SK-N-SH treated with all-trans-retinoic acid at 6 μM for 48 hours (cell line): ENCODE measurements around the gene KCNT2.

Experiments used
- ATAC-seq: fragments of 200-7000 bp; cut with Tn5 transposase; 3 replicates; pipeline ENCODE4 v1.9.1; 2020; ENCODE audit warnings: mild to moderate bottlenecking, moderate library complexity
- ARNTL ChIP-seq: fragments of 450-650 bp; formaldehyde crosslinking; IDR thresholded peaks from 2 replicates; pipeline ENCODE4 v1.5.0; 2020; ENCODE audit warnings: low read depth, mild to moderate bottlenecking, moderate library complexity, borderline replicate concordance
- BACH2 ChIP-seq: fragments of 250-450 bp; sonication (Bioruptor Pico); IDR thresholded peaks from 2 replicates; pipeline ENCODE4 v1.9.0; 2021; ENCODE audit warnings: mild to moderate bottlenecking, borderline replicate concordance
- CSDC2 ChIP-seq: fragments of 250-450 bp; sonication (Bioruptor Pico); IDR thresholded peaks from 2 replicates; pipeline ENCODE4 v1.5.0; 2020; ENCODE audit warnings: mild to moderate bottlenecking, moderate library complexity
- ESRRG ChIP-seq: fragments of 250-450 bp; sonication (Bioruptor Pico); IDR thresholded peaks from 2 replicates; pipeline ENCODE4 v1.6.1; 2021; ENCODE audit warnings: mild to moderate bottlenecking
- GLIS3 ChIP-seq: fragments of 250-450 bp; sonication (Bioruptor Pico); IDR thresholded peaks from 2 replicates; pipeline ENCODE4 v1.5.0; 2020; ENCODE audit warnings: mild to moderate bottlenecking, moderate library complexity
- ISL1 ChIP-seq: fragments of 250-450 bp; sonication (Bioruptor Pico); IDR thresholded peaks from 2 replicates; pipeline ENCODE4 v2.1.2; 2022; ENCODE audit warnings: mild to moderate bottlenecking, moderate library complexity
- PATZ1 ChIP-seq: fragments of 250-450 bp; sonication (Bioruptor Pico); IDR thresholded peaks from 2 replicates; pipeline ENCODE4 v1.8.0; 2020; ENCODE audit warnings: mild to moderate bottlenecking, moderate library complexity, borderline replicate concordance
- POU6F1 ChIP-seq: fragments of 250-450 bp; sonication (Bioruptor Pico); IDR thresholded peaks from 2 replicates; pipeline ENCODE4 v1.8.0; 2021; ENCODE audit warnings: low read depth, mild to moderate bottlenecking, moderate library complexity, borderline replicate concordance
- PPARA ChIP-seq: fragments of 250-450 bp; sonication (Bioruptor Pico); IDR thresholded peaks from 2 replicates; pipeline ENCODE4 v1.5.0; 2020; ENCODE audit warnings: mild to moderate bottlenecking, borderline replicate concordance
- RARB ChIP-seq: fragments of 250-450 bp; sonication (Bioruptor Pico); IDR thresholded peaks from 2 replicates; pipeline ENCODE4 v1.8.0; 2021; ENCODE audit warnings: mild to moderate bottlenecking, moderate library complexity
- SNAI2 ChIP-seq: fragments of 250-450 bp; sonication (Bioruptor Pico); IDR thresholded peaks from 2 replicates; pipeline ENCODE4 v1.5.0; 2020; ENCODE audit warnings: mild to moderate bottlenecking, moderate library complexity
- TCF4 ChIP-seq: fragments of 250-450 bp; sonication (Bioruptor Pico); IDR thresholded peaks from 2 replicates; pipeline ENCODE4 v1.8.0; 2021; ENCODE audit warnings: mild to moderate bottlenecking, moderate library complexity, borderline replicate concordance
- TOX ChIP-seq: fragments of 250-450 bp; sonication (Bioruptor Pico); IDR thresholded peaks from 2 replicates; pipeline ENCODE4 v1.8.0; 2021; ENCODE audit warnings: mild to moderate bottlenecking, moderate library complexity, borderline replicate concordance
- TSHZ2 ChIP-seq: fragments of 250-450 bp; sonication (Bioruptor Pico); IDR thresholded peaks from 2 replicates; pipeline ENCODE4 v1.5.0; 2020; ENCODE audit warnings: mild to moderate bottlenecking, moderate library complexity
- ZFP3 ChIP-seq: fragments of 250-450 bp; sonication (Bioruptor Pico); IDR thresholded peaks from 2 replicates; pipeline ENCODE4 v1.5.0; 2020; ENCODE audit warnings: mild to moderate bottlenecking, moderate library complexity
- ZFP30 ChIP-seq: fragments of 450-650 bp; formaldehyde crosslinking; IDR thresholded peaks from 2 replicates; pipeline ENCODE4 v1.5.0; 2022; ENCODE audit warnings: mild to moderate bottlenecking, moderate library complexity
- ZNF565 ChIP-seq: fragments of 450-650 bp; formaldehyde crosslinking; conservative IDR thresholded peaks from 2 replicates; pipeline ENCODE4 v1.5.0; 2020; ENCODE audit warnings: low read depth, mild to moderate bottlenecking, moderate library complexity
- ZNF70 ChIP-seq: fragments of 450-650 bp; formaldehyde crosslinking; IDR thresholded peaks from 2 replicates; pipeline ENCODE4 v1.5.0; 2020; ENCODE audit warnings: mild to moderate bottlenecking, moderate library complexity
- ZNF8 ChIP-seq: fragments of 450-650 bp; formaldehyde crosslinking; IDR thresholded peaks from 2 replicates; pipeline ENCODE4 v1.5.0; 2020; ENCODE audit warnings: mild to moderate bottlenecking, moderate library complexity

The KCNT2 gene

GRCh38 chr1:196295766-196296165 lies 312.5 kb downstream of the KCNT2 start (continued):
- TF ChIP-seq POU6F1 (CRISPR knock-in tag) (no peak), TSHZ2 (no peak), ZNF70 (CRISPR knock-in tag) (no peak), TOX (no peak), PPARA (CRISPR knock-in tag) (no peak), ISL1 (no peak; the same call in 1 of the 2 replicates), ZFP30 (CRISPR knock-in tag) (no peak)

- ATAC-seq, result no peak
- TF ChIP-seq ZNF8 (CRISPR knock-in tag) (no peak), RARB (CRISPR knock-in tag) (no peak), ZNF565 (CRISPR knock-in tag) (no peak), PATZ1 (CRISPR knock-in tag) (no peak), ZFP3 (CRISPR knock-in tag) (no peak), ESRRG (CRISPR knock-in tag) (no peak), TOX (no peak), SNAI2 (CRISPR knock-in tag) (no peak), TCF4 (CRISPR knock-in tag) (no peak), GLIS3 (CRISPR knock-in tag) (no peak), ARNTL (no peak), TSHZ2 (no peak), BACH2 (CRISPR knock-in tag) (no peak), CSDC2 (no peak)
Measured at GRCh38 chr1:196278816-196279215, 329.4 kb downstream of the KCNT2 start.

- peak; percentile 46; the same call in 2 of the 3 replicates for ATAC-seq
- TF ChIP-seq SNAI2 (CRISPR knock-in tag) (no peak), ARNTL (no peak), PPARA (CRISPR knock-in tag) (no peak), ISL1 (peak; percentile 60), RARB (CRISPR knock-in tag) (no peak), PATZ1 (CRISPR knock-in tag) (no peak)
Measured at GRCh38 chr1:196277860-196278259, 330.4 kb downstream of the KCNT2 start.
